ENCODE results near the gene LRCH1.

The LRCH1 gene

GRCh38 chr13:46526100-46526735 lies 26.8 kb upstream of the LRCH1 start:
- H3K4me3 ChIP-seq (ENCODE audit: low read depth, low read length): no peak overlapping the region
- TF ChIP-seq, protein P1, sequence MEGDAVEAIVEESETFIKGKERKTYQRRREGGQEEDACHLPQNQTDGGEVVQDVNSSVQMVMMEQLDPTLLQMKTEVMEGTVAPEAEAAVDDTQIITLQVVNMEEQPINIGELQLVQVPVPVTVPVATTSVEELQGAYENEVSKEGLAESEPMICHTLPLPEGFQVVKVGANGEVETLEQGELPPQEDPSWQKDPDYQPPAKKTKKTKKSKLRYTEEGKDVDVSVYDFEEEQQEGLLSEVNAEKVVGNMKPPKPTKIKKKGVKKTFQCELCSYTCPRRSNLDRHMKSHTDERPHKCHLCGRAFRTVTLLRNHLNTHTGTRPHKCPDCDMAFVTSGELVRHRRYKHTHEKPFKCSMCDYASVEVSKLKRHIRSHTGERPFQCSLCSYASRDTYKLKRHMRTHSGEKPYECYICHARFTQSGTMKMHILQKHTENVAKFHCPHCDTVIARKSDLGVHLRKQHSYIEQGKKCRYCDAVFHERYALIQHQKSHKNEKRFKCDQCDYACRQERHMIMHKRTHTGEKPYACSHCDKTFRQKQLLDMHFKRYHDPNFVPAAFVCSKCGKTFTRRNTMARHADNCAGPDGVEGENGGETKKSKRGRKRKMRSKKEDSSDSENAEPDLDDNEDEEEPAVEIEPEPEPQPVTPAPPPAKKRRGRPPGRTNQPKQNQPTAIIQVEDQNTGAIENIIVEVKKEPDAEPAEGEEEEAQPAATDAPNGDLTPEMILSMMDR (IDR thresholded peaks at IDR 0.05; ENCODE audit: low read depth, low read length): no peak
- H3K4me1 ChIP-seq: peaks cover 9% of the 10 kb centered on the region
- H3K9me3 ChIP-seq: no peaks in the 10 kb centered on the region
- DNase-seq: no peak
- H3K36me3 ChIP-seq: no peaks in the 10 kb centered on the region
- no peaks in the 10 kb centered on the region for H3K27me3 ChIP-seq

DNA sequence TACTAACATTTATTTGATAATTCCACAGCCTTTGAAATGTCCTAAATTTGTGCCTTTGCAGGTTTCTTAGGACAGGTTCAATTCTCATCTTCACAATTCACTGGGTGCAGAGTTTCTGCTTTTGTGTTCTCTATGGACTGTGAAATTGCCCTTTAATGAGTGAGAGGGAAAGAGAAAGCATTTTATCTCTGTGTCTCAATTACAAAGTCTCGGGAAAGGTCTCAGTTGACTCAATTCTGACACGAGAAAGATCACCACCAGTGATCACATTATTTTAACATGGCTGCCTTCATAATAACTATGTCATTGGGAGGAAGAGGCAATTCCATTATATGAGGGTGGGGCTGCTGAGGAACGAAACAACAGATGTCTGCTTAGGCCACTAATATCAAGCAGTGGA lies 26.2 kb upstream of the LRCH1 start:
- Histone ChIP-seq H3K36me3 (no peaks in the 10 kb centered on the region), H3K4me3 (ENCODE audit: low read depth, low read length) (no peak overlapping the region), H3K4me1 (peaks cover 14% of the 10 kb centered on the region), H3K9me3 (no peaks in the 10 kb centered on the region), H3K27me3 (no peaks in the 10 kb centered on the region)
- TF ChIP-seq, protein P1 (IDR thresholded peaks at IDR 0.05; ENCODE audit: low read depth, low read length): no peak
- no peak for DNase-seq

- Histone ChIP-seq H3K4me1 (peaks cover 15% of the 10 kb centered on the region), H3K36me3 (no peaks in the 10 kb centered on the region), H3K4me3 (ENCODE audit: low read depth, low read length) (no peak overlapping the region), H3K27me3 (no peaks in the 10 kb centered on the region), H3K9me3 (no peaks in the 10 kb centered on the region)
- no peak for DNase-seq
- TF ChIP-seq, protein P1 (IDR thresholded peaks at IDR 0.05; ENCODE audit: low read depth, low read length): no peak
Measured at GRCh38 chr13:46527237-46527636, 25.7 kb upstream of the LRCH1 start.

GRCh38 chr13:46529216-46529919 lies 23.6 kb upstream of the LRCH1 start:
- TF ChIP-seq, protein P1 (IDR thresholded peaks at IDR 0.05; ENCODE audit: low read depth, low read length): no peak
- no peaks in the 10 kb centered on the region for H3K9me3 ChIP-seq
- no peaks in the 10 kb centered on the region for H3K36me3 ChIP-seq
- H3K4me3 ChIP-seq (ENCODE audit: low read depth, low read length): no peak overlapping the region
- DNase-seq: no peak
- H3K27me3 ChIP-seq: no peaks in the 10 kb centered on the region
- peaks cover 15% of the 10 kb centered on the region for H3K4me1 ChIP-seq

- DNase-seq: no peak
- H3K9me3 ChIP-seq: no peaks in the 10 kb centered on the region
- H3K4me3 ChIP-seq (ENCODE audit: low read depth, low read length): no peak overlapping the region
- TF ChIP-seq, protein P1 (IDR thresholded peaks at IDR 0.05; ENCODE audit: low read depth, low read length): no peak
- H3K36me3 ChIP-seq: no peaks in the 10 kb centered on the region
- peaks cover 15% of the 10 kb centered on the region for H3K4me1 ChIP-seq
- H3K27me3 ChIP-seq: no peaks in the 10 kb centered on the region
Measured at GRCh38 chr13:46530084-46530935, 22.7 kb upstream of the LRCH1 start.

Measured in BE2C (cell line).